ENCODE measurements around the gene UBE2J2.
A peak's percentile ranks its signal among the peaks of the same experiment; 100 is the strongest.

Gene UBE2J2

DNA sequence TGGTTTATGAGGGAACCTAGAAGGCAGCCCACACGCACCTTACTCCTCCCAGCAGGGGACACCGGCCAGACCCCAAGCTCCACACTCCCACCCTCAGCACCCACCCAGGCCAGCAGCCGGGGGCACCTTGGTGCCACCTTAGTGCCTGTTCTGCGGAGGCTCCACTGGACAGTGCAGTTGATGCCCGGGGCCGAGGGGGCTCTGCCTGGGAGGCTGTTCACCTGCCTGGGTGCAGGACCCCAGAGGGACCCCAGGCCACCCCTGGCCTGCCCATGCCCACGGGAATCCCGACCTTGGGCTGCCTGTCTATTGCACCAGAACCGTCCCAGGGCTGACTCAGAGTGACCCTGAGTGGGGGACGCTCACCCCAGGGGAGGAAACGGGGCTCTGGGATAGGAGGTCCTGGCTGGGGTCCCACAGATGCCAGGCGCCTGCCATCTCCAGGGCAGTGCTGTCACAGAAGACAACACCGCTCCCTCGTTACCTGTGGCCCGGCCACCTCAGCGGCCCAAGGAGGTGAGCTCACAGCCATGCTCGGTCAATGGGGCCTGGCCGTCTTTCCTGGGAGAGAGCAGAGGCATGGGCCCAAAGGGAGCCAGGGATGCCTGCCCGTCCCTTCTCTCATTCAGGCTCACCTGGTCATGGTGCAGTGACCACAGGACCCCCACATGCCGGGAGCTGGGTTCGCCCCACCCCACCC, 7.3 kb upstream of the UBE2J2 start:
- no peak for DNase-seq (ENCODE audit: low spot score)

DNA sequence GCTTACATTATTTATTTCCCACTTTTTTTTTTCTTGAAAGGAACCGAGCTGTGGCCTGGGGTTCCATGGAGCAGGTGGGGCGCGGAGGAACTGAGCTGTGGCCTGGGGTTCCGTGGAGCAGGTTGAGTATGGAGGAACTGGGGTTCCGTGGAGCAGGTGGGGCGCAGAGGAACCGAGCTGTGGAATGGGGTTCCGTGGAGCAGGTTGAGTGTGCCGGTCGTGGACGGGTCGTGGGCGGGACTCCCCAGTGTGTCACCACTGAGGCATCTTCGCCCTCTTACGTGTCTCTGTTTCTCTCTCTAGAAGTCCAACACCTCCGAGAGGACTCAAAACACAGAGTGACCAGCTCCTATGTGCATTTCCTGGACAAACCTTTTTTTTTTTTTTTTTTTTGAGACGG, 5.4 kb upstream of the UBE2J2 start:
- no peak for DNase-seq (ENCODE audit: low spot score)

DNA sequence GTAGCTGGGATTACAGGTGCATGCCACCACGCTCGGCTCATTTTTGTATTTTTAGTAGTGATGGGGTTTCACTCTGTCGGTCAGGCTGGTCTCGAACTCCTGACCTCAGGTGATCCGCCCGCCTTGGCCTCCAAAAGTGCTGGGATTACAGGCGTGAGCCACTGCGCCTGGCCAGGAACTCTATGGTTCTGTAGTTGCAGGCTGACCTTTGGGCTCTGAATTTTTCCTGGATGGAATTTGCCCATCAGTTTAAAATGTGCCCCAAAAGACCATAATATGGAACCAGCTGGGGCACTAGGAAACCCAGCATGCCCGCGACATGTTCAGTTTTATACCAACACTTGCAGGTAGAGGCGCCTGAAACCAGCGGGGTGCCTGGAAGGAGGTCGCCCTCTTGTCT, 5.0 kb upstream of the UBE2J2 start:
- no peak for DNase-seq (ENCODE audit: low spot score)

GRCh38 chr1:1275836-1276235, 2.2 kb upstream of the UBE2J2 start:
- DNase-seq (ENCODE audit: low spot score): no peak

- DNase-seq (ENCODE audit: low spot score): no peak
Observed at GRCh38 chr1:1274931-1275431, 1.3 kb upstream of the UBE2J2 start.

GRCh38 chr1:1274299-1274930, 761 bp upstream of the UBE2J2 start:
- DNase-seq (ENCODE audit: low spot score): no peak

GRCh38 chr1:1273209-1273511, 494 bp downstream of the UBE2J2 start:
- DNase-seq (ENCODE audit: low spot score): peak; percentile 8

- DNase-seq (ENCODE audit: low spot score): peak; percentile 19
Observed at GRCh38 chr1:1272341-1273208, 1.1 kb downstream of the UBE2J2 start.

DNA sequence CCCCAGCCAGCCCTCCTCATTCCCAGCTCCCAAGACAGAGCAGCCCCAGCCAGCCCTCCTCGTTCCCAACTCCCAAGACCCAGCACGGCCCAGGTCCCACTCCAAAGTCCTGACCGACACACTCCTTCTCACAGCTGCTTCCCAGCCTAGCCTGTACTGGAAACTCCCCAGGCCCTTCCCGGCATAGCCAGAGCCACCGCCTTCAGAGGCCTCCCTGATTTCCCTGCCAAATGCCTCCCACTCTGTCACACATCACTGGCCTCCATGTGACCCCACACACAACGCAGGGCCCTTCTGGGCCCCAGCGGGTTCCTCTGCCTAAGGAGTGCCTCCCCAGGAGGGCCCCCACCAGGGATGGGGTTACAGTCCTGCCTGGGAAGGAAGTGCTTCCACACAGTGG, 2.8 kb downstream of the UBE2J2 start:
- no peak for DNase-seq (ENCODE audit: low spot score)

DNA sequence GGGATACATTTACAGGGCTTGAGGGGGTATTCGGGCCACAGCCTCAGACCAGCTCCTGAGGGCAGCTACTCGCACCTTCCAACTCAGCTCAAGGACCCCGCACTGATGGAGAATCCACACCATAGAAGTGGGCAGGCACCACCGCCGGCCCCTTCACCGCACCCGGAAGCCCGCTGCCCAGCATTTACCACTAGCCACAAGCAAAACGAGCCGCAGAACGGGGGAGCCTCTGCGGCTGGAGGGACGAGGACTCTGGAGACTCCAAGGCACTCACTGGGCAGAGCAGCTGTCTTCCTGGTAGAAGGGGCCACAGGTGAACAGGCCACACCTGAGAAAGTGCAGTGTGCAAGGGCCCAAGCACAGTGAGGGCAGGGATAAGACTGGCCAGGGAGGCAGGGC, 5.4 kb downstream of the UBE2J2 start:
- no peak for DNase-seq (ENCODE audit: low spot score)

DNA sequence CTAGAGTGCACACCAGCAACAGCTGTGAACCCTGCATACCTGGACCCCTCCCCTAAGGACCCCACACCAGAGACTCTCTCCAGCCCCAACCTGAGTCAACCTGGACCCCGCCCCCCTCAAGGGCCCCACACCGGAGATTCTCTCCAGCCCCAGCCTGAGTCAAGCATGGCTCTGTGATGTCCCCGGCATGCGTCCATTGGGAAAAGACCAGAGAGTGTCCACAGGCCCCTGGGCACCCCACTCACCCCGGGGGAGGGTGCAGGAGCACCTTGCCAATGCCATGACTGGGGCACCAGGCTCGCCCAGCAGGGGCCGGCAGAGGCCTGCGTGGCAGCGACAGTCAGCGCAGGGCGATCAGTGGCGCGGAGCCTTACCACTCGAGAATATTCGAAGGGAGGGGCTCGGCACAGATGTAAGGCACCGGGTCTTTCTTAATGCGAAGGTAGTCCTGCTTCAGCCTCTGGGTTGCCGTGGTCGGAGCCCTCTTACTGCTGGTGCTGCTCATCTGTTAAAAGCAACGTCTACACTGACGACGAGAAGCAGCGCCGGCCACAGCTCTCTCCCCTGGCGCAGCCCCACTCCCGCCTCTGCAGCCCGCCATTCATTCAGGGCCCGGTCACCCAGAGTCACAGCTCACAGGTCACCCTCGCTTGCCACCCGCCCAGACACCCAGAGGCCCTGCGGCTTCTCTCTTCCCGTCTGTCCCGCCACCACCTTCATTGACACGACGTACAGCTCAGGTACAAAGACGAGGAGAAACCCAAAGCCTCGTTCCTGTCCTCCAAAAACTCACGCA, 6.0 kb downstream of the UBE2J2 start:
- DNase-seq (ENCODE audit: low spot score): no peak

DNA sequence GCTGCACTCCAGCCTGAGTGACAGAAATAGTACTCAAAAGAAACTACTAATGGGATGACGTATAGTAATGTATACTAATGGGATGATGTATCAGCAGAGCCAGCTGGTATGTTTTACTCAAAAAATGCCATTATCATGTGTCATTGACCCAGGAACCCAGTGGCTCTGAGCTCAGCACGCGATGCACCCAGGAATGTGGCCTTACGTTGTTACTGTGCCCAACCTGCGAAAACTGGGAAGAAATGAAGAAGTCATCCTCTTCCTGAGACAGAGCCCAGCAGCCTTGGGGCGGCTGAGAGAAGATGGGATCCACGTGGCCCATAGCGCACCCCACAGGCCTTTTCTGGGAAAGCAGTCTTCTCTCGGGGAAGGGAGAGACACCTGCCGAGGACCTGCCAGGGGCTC, 8.8 kb downstream of the UBE2J2 start:
- no peak for DNase-seq (ENCODE audit: low spot score)

- no peak for DNase-seq (ENCODE audit: low spot score)
Observed at GRCh38 chr1:1264026-1264425, 9.6 kb downstream of the UBE2J2 start.

GRCh38 chr1:1262758-1263157, 10.9 kb downstream of the UBE2J2 start:
- no peak for DNase-seq (ENCODE audit: low spot score)

DNA sequence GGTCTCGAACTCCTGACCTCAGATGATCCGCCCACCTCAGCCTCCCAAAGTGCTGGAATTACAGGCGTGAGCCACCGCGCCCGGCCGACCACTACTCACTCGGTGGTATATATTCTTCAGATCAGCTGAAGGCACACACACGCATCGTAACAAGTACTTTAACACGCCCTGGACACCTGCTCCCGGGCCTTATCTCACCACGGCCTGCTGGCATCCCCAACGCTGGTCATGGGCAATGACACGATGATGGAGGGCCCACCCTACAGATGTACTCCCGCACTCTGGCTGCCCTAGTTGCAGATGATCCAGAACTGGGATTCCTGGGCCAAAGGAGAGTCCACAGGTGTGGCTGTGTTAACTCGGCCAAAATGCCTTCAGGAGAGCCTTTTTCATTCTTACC, 11.6 kb downstream of the UBE2J2 start:
- DNase-seq (ENCODE audit: low spot score): peak; percentile 48

DNA sequence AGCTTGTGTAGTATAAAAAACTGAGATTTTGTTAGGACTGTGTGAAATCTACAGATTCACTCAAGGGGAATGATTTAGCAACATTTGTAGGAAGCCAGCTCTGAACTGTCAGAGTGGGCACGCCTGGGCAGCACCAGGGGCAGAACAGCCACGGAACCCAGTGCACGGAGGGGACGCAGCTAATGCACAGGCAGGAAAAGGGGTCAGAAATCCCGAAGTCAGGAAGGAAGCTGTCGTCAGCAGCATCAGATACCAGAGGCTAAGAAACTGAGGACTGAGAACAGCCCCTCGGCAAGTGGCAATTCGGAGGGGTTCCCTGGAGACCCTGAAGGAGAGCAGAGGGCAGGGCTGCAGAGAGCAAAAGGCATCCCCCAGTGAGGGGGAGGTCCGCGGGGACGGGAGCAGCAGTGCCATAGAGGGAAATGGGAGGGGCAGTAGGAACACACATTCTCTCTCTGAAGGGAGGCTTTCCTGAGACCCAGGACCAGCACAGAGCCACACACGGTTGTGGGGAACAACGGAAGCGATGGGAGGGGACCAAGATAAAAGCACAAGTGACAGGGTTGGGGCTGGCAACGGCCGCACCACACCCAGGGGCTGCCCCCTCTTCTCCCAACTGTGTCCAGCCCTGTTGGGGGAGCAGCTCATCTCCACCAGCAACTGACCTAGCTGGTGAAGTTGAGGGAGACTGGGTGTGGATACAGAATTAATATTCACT, 12.7 kb downstream of the UBE2J2 start:
- no peak for DNase-seq (ENCODE audit: low spot score)

DNA sequence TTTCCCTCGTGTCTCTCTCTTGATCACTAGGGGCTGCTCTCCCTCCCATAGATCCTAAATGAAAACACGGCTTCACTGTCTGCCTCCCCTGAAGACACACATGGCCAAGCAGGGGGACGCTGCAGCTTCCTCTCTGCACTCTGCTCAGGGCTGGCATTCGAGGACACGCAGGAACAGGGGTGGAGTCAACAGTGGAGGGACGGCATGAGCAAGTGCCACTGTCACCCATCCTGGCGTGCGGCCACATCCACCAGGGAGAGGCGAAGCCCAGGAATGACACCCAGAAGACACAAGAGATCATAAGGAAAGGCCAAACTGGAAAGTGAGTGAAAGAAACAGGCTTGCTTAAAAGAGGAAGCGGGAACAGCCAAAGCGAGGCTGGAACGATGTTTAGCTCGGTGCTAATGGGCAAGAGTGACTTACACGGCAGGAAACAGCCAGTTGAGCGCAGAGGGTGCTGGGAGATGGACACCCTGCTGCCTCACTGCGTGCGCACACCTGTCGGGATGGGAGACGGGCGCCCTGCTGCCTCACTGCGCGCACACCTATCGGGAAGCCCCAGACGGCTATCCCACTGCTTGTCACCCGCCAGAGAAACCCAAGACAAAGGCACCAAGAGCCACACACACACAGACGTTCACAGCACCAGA, 13.6 kb downstream of the UBE2J2 start:
- DNase-seq (ENCODE audit: low spot score): peak; percentile 21

GRCh38 chr1:1259540-1259939, 14.1 kb downstream of the UBE2J2 start:
- DNase-seq (ENCODE audit: low spot score): no peak

DNA sequence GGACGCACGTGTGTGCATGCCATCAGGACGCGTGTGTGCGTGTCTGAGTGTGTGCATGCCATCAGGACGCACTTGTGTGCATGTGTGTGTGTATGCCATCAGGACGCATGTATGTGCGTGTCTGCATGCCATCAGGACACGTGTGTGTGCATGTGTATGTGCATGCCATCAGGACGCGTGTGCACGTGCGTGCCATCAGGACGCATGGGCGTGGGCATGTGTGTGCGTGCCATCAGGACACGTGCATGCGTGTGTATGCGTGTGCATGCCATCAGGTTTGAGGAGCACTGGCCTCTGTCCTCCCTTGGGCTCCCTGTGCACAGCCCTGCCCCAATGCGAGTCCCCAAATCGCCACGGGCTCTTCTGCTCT, 14.6 kb downstream of the UBE2J2 start:
- DNase-seq (ENCODE audit: low spot score): no peak

DNA sequence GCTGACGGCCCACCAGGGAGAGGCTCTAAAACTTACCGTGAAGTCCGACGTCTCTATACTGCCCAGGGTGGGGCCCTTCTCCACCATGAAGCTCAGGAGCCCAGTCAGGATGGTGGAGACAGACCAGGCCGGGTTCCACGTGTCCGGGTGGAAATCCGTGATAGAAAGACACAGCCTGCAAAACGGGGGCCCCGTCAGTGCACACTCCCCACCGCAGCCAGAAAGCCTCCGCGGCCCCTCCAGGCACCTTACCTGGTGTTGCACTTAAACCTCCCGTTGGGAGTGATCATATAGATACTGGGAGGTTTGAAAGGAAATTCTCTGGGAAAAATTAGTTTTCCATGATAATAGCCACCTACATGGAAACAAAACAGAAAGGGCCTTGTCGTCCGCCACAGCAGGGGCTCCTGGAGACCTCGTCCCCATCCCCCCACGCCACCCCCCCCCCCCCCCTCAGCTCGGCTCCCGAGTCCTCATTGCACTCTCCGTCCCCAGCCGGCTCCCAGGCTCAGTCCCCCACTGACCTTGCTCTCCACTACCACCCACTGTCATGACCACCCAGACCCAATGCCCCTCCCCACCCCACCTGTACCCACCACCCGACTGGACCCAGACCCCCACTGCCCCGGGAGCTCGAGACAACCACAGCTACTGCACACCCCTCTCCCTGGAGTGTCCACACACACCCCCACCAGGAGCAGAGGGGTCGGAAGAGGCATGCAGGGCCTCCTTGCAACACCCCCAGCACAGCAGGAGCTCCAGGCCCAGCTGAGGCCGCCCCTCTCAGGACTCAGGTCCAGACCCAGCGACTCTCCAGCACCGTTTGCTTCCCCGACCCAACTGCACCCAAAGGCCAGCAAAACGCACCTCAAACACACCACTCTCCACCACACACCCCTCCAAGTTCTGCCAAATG, 16.4 kb downstream of the UBE2J2 start:
- no peak for DNase-seq (ENCODE audit: low spot score)
